Pancreas (tissue), 10 donors: ENCODE results near the gene NAA10. TPM values are rescaled to one million over a fixed set of nuclear protein-coding genes. Genes with fewer than 3 reads are reported as not detected.
A peak's percentile ranks its signal among the peaks of the same experiment; 100 is the strongest.

Experiments
- ATAC-seq, 4 donors: fragments of 200-7000 bp; cut with Tn5 transposase; one replicate each; pipeline versions ENCODE4 v1.8.0 to v1.9.1; 2020; ENCODE audit warnings: mild to moderate bottlenecking in 4 of 4, moderate library complexity in 4 of 4
- DNase-seq, 6 donors: peaks; one replicate each; pipeline ENCODE4 v3.0.0-alpha.2; 2020
- FAIRE-seq: peaks from 2 replicates; lab custom pipeline; 2012; peaks lifted over from hg19 to GRCh38; lab: Jason Lieb, UNC
- H3K27ac ChIP-seq, 4 donors: fragments of 200-600 bp; sonication (generic); 1 replicate in 3 of 4; 2 replicates in 1 of 4; pipeline versions ENCODE4 v1.5.0 to v1.8.0; 2020
- H3K27me3 ChIP-seq, 4 donors: fragments of 200-600 bp; one replicate each; pipeline ENCODE4 v1.8.0; 2021
- H3K36me3 ChIP-seq, 3 donors: fragments of 200-600 bp; sonication (generic) in 1 of 3; one replicate each; pipeline versions ENCODE4 v1.5.0 to v1.8.0; 2020 to 2021
- H3K4me1 ChIP-seq, 3 donors: fragments of 200-600 bp; one replicate each; pipeline ENCODE4 v1.8.0; 2021
- H3K4me3 ChIP-seq, 4 donors: fragments of 200-600 bp; sonication (generic) in 2 of 4; one replicate each; pipeline versions ENCODE4 v1.5.0 to v1.8.0; 2020 to 2021
- H3K9me3 ChIP-seq, 4 donors: fragments of 200-600 bp; one replicate each; pipeline ENCODE4 v1.8.0; 2021
- CTCF ChIP-seq, 4 donors: fragments of 200-600 bp; sonication (generic) in 3 of 4; IDR thresholded peaks; one replicate each; pipeline versions ENCODE4 v1.5.0 to v1.8.0; 2021; ENCODE audit warnings: antibody characterized with exemption in 4 of 4
- WGBS, 2 donors: extraction: QIAGEN DNeasy Blood & Tissue Kit; methylation state at CpG; one replicate each; pipeline ENCODE4 v1.1.7; 2013; 5-methylcytosine and 5-hydroxymethylcytosine counted together
- intact Hi-C, 3 donors: fragments of 100-400 bp; cut with DNase I; formaldehyde crosslinking; loops; one replicate each; pipeline versions ENCODE4 v1.11.1 to v1.14.2; 2022
- polyA plus RNA-seq, 2 donors: library from polyadenylated mRNA; stranded (reverse); fragments of 200-250 nt; gene quantifications; one replicate each; pipeline ENCODE4 v1.2.3, GENCODE V29; 2013
- total RNA-seq, 6 donors: library from RNA; stranded (reverse); fragmentation: NEBNext Ultra II Directional in 4 of 6; extraction: Animal tissue kit (Norgen Biotek cat#: 25700) in 4 of 6; gene quantifications; one replicate each; pipeline versions ENCODE4 v1.2.1 to v1.2.4, GENCODE V29; 2021 to 2023
- donor health status: healthy with polysubstance abuse.
- donor health status: DM: no; HTN: no; CAD: no; lungs with moderate emphysema.
- donor health status: DM: no; HTN: no; CAD: no.
- donor health status: control.
- donor health status: control.
- donor health status: Bipolar disorder and iron deficiency.
- donor health status: DM: yes; HTN: yes; CAD: no.
- donor health status: DM: no; HTN: no; CAD: no.
- donor health status: DM: no; HTN: no; CAD: no.
- donor health status: DM: yes; HTN: yes; CAD: no.

The NAA10 gene
- total and polyA plus RNA-seq, 8 donors = 24.5 to 115 (median 44.7) TPM

GRCh38 chrX:153913701-153914100 lies 21.1 kb downstream of the NAA10 start:
- no peak for ATAC-seq
- no peak overlapping the region for H3K27ac ChIP-seq
- intact Hi-C loops = no loop called here
- H3K27me3 ChIP-seq = peaks cover 0 to 4% (median 0%) of the 10 kb centered on the region in 4 donors
- no peak for FAIRE-seq
- no peaks in the 10 kb centered on the region for H3K4me1 ChIP-seq
- WGBS, 2 donors = 74 to 86% methylated on average over 17 of the region's 17 CpGs
- H3K9me3 ChIP-seq = no peaks in the 10 kb centered on the region
- no peak overlapping the region for H3K4me3 ChIP-seq
- peak in 1 of 6 donors; percentile 52 for DNase-seq
- no peak for TF ChIP-seq CTCF (IDR thresholded peaks at IDR 0.05)
- H3K36me3 ChIP-seq = no peaks in the 10 kb centered on the region

GRCh38 chrX:153913211-153913610 lies 21.6 kb downstream of the NAA10 start:
- peaks cover 0 to 4% (median 0%) of the 10 kb centered on the region in 4 donors for H3K27me3 ChIP-seq
- H3K36me3 ChIP-seq = no peaks in the 10 kb centered on the region
- ATAC-seq (no peak), FAIRE-seq (no peak), DNase-seq (peak in 1 of 6 donors; percentile 70)
- intact Hi-C loops = no loop called here
- no peak overlapping the region for H3K27ac ChIP-seq
- H3K9me3 ChIP-seq = no peaks in the 10 kb centered on the region
- H3K4me3 ChIP-seq = no peak overlapping the region
- WGBS, 2 donors = 67 to 70% methylated on average over 13 to 17 of the region's 17 CpGs
- no peaks in the 10 kb centered on the region for H3K4me1 ChIP-seq
- TF ChIP-seq CTCF (IDR thresholded peaks at IDR 0.05) = no peak

DNA sequence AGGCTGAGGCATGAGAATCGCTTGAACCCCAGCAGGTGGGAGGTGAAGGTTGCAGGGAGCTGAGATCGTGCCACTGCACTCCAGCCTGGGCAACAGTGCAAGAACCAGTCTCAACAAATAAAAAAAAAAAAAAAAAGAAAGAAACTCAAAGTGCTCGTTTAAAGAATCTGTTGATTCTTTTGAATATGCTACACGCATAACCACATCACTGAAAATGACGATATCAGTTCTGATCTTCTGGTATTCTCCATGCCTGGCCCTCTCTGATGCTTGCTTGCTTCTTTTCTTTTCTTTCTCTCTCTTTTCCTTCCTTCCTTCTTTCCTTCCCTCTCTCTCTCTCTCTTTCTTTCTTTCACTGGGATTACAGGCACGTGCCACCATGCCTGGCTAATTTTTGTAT lies 23.0 kb downstream of the NAA10 start:
- no peak for DNase-seq
- no peak for ATAC-seq
- no peak for FAIRE-seq
- Histone ChIP-seq H3K4me3 (no peak overlapping the region), H3K4me1 (no peaks in the 10 kb centered on the region), H3K27me3 (peaks cover 0 to 6% (median 0%) of the 10 kb centered on the region in 4 donors), H3K9me3 (no peaks in the 10 kb centered on the region), H3K36me3 (no peaks in the 10 kb centered on the region), H3K27ac (no peak overlapping the region)
- no peak for TF ChIP-seq CTCF (IDR thresholded peaks at IDR 0.05)
- intact Hi-C loops = no loop called here
- 63 to 85% methylated on average over 6 of the region's 6 CpGs for WGBS, 2 donors

GRCh38 chrX:153910446-153910845 lies 24.4 kb downstream of the NAA10 start:
- H3K4me1 ChIP-seq = no peaks in the 10 kb centered on the region
- intact Hi-C loops = no loop called here
- WGBS, 2 donors = 79 to 91% methylated on average over 22 of the region's 22 CpGs
- H3K36me3 ChIP-seq = no peaks in the 10 kb centered on the region
- peaks cover 0 to 11% (median 0%) of the 10 kb centered on the region in 4 donors for H3K27me3 ChIP-seq
- FAIRE-seq (no peak), DNase-seq (peak in 2 of 6 donors; percentile 57 to 73), ATAC-seq (no peak)
- no peak for TF ChIP-seq CTCF (IDR thresholded peaks at IDR 0.05)
- no peak overlapping the region for H3K4me3 ChIP-seq
- H3K27ac ChIP-seq = no peak overlapping the region
- no peaks in the 10 kb centered on the region for H3K9me3 ChIP-seq

DNA sequence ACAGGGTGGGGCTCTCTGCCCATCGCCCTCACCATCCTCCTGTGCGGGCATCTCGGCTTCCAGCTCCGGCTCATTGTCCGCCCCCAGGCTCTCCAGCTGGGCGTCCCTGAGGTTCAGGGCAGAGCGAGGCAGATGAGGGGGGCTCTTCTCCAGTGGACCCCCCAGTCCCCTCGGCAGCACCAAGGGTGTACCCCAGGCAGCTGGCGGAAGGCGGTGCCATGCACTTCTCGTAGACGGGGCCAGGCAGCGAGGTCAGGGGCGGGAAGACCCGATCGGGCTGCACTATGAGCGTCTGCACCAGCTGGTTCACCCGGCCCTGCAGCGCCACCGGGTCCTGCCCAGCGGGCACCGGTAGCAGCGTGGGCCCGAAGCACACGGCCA lies 24.9 kb downstream of the NAA10 start:
- Histone ChIP-seq H3K27me3 (peaks cover 0 to 11% (median 0%) of the 10 kb centered on the region in 4 donors), H3K4me3 (no peak overlapping the region), H3K36me3 (no peaks in the 10 kb centered on the region), H3K4me1 (no peaks in the 10 kb centered on the region), H3K9me3 (no peaks in the 10 kb centered on the region), H3K27ac (no peak overlapping the region)
- 81 to 89% methylated on average over 24 to 25 of the region's 25 CpGs for WGBS, 2 donors
- intact Hi-C loops = no loop called here
- FAIRE-seq (no peak), ATAC-seq (no peak), DNase-seq (peak in 1 of 6 donors; percentile 71)
- TF ChIP-seq CTCF (IDR thresholded peaks at IDR 0.05) = no peak
